ENCODE data around the gene TMTC2.
"Not testable (repeated sequence)": the region's sequence is repeated elsewhere in the genome, so short reads cannot be mapped to it uniquely, and the experiment has no call there.

Gene TMTC2

DNA sequence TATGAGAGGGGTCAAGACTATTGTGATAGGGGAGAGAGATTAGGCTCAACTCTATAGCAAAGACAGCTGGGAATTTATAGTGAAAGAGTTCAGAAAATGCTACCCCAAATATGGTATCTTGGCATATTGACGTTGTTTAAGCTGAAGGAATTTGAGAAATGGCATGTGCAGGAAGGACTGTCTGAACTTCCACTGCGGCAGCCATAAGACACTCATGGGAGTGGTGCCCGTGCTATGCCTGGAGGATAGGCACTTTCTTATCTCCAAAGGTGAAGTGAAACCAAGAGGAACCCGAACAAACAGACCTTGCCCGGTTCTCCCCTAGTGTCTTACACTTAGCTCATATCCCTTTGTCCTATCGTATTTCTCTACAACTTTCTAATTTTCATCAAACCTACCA, 390.3 kb downstream of the TMTC2 start:
- no peak for DNase-seq (ENCODE audit: low read depth)

DNA sequence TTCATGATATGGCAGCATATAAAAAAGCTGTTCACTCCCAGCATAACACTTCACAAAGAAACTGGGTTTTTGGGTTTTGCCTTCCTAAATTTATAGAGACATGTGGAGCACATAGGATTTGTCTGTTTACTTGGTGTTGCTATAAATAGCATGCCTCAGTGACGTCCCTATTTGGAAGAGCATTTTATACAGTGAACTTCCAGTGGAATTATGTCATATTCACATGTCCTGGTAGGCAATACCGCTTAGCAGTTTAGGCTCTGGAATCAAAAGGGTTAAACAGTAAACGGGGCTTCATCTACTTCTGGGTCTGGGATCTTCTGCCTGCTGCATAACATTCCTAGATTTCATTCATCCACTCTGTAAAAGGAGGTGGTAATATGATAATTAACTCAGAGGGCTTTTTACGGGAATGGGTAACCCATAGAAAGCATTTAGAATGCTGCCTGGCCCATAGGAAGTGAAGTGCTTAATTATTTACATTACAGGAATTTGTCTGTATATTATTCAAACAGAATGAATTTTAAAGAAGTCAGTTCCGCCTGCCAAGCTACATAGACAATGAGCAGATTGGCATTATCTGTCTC, 396.1 kb downstream of the TMTC2 start:
- DNase-seq (ENCODE audit: low read depth): peak; percentile 12

GRCh38 chr12:83083616-83084015, 396.9 kb downstream of the TMTC2 start:
- no peak for DNase-seq (ENCODE audit: low read depth)

GRCh38 chr12:83084516-83085234, 398.0 kb downstream of the TMTC2 start:
- DNase-seq (ENCODE audit: low read depth): no peak

DNA sequence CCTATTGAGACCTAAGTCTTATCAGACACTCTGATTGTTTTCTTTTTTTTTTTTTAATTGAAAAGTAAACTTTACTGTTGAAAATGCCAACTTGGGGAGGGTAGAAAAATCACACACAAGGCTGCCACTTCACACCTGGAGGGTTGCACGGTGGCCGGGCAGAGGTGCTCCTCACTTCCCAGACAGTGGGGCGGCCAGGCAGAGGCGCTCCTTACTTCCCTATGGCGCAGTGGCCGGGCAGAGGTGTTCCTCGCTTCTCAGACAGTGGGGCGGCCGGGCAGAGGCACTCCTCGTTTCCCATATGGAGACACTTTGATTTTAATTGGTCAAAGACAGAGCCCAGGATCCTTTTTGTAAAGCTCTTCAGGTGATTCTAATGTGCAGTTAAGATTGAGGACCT, 399.3 kb downstream of the TMTC2 start:
- DNase-seq (ENCODE audit: low read depth): no peak

- DNase-seq (ENCODE audit: low read depth): no peak
Measured at GRCh38 chr12:83089575-83089974, 402.9 kb downstream of the TMTC2 start.

- DNase-seq (ENCODE audit: low read depth): no peak
Measured at GRCh38 chr12:83092129-83092528, 405.4 kb downstream of the TMTC2 start.

DNA sequence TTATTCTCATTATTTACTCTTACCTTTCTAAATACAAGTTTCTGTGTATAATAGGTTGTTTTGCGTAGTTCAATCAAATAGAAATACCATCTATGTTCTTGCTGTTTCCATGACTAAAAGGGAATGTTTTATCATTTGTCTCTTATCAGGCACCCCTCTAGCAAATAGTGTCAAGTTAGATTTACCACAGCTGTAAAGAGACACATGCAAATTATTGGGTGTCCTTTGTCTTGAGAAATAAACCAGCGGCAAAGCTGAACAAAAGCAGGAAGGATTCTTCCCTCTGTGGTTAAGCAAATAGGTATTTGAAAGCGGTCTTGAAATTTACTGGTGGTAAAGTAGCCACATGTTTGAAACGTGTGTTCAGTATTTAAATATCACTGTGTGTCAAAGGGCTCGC, 405.9 kb downstream of the TMTC2 start:
- no peak for DNase-seq (ENCODE audit: low read depth)

- no peak for DNase-seq (ENCODE audit: low read depth)
Measured at GRCh38 chr12:83093426-83093825, 406.7 kb downstream of the TMTC2 start.

DNA sequence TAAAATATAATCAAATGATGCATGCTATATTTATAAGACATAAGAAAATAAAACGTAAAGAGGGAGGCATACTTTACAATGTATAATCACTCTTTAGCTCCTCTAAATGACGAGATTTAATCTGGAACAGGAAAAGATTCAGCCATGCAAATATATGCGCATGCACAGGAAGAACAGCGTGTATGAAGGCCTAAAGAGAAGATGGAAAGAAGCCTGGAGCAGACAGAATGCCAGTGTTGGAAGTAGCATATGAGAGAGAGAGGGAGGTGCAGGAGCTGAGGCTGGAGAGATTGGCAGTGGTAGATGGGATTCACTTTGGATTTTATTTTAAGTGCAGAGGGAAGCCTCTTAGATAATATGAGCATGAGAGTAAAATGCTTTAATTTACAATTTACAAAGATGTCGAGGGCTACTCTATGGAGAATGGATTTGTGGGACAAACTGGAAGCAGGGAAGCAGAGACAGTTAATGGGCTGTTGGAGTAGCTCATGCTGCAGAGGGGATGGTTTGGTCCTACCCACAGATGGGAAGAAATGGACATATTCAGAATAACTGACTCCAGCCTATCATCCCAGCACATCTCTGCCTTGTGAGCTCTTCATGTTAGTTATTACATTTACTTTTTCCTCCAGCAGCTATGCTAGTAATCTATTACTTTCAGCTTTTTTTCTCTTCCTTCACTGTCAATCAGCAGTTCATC, 411.1 kb downstream of the TMTC2 start:
- DNase-seq (ENCODE audit: low read depth): no peak

DNA sequence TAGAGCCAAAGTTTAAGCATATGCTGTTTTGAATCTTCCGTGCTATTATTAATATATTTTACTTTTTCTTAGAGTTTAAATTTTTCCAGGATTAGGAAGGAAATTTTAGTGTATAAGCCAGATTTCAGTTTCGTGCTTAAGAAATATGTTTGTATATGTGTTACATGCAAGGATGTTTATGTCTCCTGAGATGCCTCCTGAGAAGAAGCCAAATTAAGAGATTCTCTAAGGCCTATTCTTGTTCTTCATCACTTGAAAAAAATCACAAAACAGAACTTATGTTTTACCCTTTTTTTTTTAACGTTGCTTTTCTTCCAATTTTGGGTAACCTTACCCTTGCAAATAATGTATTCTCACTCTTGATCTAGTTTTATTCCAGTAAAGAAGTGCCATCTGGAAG, 412.7 kb downstream of the TMTC2 start:
- no peak for DNase-seq (ENCODE audit: low read depth)

DNA sequence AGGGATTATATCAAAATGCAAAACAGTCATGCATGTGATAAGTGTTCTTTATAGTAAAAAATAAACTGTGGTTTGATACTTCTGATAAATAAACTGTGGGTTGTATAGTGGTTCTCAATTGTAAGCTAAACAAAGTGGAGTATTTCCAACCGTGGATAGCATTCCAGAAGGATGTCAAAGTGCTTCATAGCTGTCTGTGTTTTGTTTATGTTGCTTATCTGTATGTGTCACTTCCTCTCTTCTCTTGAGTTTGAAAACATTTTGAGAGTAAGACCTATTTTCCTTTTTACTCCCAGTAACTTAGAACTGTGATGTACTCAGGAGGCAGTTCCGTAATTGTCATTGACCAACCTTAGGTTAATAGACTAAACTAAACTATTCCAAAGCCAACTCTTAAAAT, 415.8 kb downstream of the TMTC2 start:
- peak; percentile 86 for DNase-seq (ENCODE audit: low read depth)

- no peak for DNase-seq (ENCODE audit: low read depth)
Measured at GRCh38 chr12:83106873-83107272, 420.2 kb downstream of the TMTC2 start.

- no peak for DNase-seq (ENCODE audit: low read depth)
Measured at GRCh38 chr12:83110424-83110823, 423.7 kb downstream of the TMTC2 start.

DNA sequence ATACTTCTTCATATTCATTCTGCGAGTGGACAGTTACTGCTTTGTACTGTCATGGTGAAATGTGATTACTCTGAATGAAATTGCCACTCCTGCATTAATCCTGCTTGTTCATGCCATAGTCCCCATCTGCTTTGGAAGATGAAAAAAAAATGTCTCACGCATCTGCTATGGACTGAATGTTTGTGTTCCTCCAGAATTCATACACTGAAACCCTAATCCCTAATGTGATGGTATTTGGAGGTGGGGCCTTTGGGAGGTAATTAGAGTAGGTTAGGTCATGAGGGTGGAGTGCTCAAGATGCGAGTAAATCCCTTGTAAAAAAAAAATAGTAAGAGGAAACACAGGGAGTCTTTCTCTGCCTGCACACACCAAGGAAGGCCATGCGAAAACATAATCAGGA, 427.2 kb downstream of the TMTC2 start:
- DNase-seq (ENCODE audit: low read depth): no peak

DNA sequence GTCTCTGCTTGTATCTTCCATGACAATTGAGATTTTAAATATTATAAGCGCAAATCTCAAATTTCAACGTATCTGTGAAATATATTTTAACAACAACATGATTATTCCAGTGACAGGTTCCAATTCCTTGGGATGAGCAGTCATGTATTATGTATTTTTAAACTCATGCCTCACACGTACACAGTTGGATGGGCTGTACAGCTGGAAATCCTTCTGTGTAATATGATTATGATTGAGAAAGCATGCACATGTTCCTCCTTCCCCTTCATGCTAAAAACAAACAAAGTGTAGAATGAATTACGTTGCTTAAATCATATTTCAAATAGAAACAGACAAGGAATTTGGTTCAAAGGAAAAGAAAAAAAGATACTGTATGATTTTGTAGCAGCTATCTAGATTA, 428.3 kb downstream of the TMTC2 start:
- no peak for DNase-seq (ENCODE audit: low read depth)

DNA sequence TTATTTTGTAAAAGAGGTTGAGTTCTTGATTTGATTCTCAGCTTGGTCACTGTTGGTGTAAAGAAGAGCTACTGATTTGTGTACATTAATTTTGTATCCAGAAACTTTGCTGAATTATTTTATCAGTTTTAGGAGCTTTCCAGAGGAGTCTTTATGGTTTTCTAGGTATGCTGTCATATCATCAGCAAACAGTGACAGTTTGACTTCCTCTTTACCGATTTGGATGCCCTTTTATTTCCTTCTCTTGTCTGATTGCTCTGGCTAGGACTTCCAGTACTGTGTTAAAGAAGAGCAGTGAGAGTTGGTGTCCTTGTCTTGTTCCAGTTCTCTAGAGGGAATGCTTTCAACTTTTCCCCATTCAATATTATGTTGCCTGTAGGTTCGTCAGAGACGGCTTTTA, 431.2 kb downstream of the TMTC2 start:
- not testable (repeated sequence) for DNase-seq (ENCODE audit: low read depth)

DNA sequence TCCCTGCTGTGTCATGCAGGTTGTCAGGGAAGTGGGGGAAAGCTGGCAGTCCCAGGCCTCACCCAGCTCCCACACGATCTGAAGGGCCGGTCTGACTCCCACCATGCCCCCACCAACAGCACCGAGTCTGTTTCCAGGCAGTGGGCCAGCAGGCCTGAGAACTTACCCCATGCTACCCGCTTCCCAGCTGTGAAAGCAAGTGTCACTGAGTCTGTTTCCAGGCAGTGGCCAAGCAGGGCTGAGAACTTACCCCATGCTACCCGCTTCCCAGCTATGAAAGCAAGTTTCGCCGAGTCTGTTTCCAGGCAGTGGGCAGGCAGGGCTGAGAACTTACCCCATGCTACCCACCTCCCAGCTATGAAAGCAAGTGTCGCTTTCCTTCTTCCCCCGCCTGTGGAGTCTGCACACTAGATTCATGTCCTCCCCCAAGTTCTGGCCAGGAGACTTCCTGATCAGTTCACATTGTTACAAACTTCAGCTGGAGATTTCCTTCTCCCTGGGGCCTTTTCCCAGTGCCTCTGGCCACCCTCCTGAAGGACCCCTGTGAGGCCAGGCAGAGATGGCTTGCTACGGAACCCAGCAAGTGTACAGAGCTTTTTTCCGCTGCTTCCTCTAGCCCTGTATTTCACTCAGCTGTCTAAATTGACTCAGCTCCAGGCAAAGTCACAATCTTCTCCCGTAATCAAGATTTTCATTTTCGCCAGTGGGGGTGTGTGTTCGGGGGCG, 435.4 kb downstream of the TMTC2 start:
- DNase-seq (ENCODE audit: low read depth): no peak

DNA sequence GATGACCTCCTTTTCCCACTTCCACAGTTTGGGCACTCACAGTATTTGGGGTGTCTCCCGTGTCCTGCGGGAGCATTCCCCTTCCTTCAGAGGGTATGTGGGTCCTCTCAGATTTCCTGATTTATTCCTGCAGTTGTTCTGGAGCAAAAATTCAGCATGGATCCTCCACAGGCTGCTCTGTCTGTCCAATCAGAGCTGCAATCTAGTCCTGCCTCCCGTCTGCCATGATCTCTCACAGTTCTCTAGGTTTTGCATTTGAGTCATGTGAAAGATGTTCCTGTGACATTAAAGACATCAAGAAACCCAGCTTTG, 435.9 kb downstream of the TMTC2 start:
- no peak for DNase-seq (ENCODE audit: low read depth)

DNA sequence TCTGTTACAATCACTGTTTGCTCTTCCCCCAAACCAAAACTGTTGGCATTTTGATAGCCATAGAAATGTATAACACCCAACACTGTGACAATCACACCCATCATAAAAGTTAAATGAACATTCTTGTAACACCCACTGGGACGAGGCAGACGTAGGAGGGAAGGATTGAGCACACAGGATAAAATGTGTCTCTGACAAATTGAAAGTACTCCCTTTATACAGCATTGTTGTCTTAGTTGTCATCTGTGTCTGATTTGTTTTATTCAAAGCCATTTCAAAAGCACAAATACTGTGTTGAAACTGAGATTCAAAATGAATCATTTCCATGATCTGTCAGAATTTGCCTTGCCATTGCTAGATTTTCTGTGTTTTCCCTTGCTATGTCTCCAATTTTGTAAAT, 436.3 kb downstream of the TMTC2 start:
- no peak for DNase-seq (ENCODE audit: low read depth)

- DNase-seq (ENCODE audit: low read depth): peak; percentile 5
Measured at GRCh38 chr12:83128540-83128939, 441.8 kb downstream of the TMTC2 start.

DNA sequence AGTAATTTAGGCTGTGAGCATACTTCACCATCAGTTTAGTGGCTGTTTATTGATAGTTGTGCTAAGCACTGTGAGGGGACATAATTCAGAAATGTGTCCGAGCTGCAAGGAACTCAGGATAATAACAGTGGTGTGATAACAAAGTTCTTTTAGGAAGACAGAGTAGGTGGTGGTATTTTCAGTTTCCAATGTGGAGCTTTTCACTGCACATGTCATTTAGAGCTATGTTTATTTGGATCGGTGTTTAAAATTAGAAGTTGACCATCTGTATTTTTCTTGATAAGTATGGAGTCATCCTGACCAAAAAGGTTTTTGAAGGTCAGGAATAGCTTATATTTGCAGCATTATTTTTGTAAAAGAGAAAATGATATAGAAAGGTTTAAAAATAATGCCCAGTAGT, 443.5 kb downstream of the TMTC2 start:
- no peak for DNase-seq (ENCODE audit: low read depth)

- no peak for DNase-seq (ENCODE audit: low read depth)
Measured at GRCh38 chr12:83132360-83132759, 445.7 kb downstream of the TMTC2 start.
